ENCODE results near the gene MSI2. TPM values are rescaled to one million over a fixed set of nuclear protein-coding genes. Genes with fewer than 3 reads are reported as not detected.

The MSI2 gene
- total RNA-seq, 1 donor from 2014 or later = 33.8 TPM

DNA sequence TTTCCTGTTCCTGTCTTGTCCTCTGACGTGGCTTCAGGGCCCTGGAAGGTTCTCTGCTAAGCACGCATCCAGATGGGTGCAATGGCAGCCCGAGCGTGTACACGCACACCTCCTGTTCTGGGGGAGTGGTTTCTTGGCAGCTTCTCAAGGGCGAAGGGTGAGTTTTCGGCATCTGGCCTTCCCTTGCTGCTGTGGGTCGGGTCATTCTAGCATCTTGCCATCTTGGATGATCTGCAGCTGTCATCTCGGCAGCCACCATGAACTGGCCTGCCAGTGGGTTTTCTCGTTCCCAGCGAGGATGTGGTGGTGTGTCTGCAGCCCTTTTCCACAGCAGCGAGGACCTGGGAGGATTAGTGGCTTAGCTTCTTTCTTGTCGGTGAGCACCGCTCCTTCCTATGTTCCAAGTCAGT lies 10.6 kb downstream of the MSI2 start:
- Histone ChIP-seq H3K4me3 (ENCODE audit: low read depth, low read length) (no peak overlapping the region), H3K27me3 (ENCODE audit: control insufficient read depth, insufficient read depth, low read length) (no peaks in the 10 kb centered on the region), H3K36me3 (ENCODE audit: control insufficient read depth, insufficient read depth, low read length) (peaks cover 5% of the 10 kb centered on the region)
- no peak for DNase-seq (ENCODE audit: low read depth)
- TF ChIP-seq, protein P1, sequence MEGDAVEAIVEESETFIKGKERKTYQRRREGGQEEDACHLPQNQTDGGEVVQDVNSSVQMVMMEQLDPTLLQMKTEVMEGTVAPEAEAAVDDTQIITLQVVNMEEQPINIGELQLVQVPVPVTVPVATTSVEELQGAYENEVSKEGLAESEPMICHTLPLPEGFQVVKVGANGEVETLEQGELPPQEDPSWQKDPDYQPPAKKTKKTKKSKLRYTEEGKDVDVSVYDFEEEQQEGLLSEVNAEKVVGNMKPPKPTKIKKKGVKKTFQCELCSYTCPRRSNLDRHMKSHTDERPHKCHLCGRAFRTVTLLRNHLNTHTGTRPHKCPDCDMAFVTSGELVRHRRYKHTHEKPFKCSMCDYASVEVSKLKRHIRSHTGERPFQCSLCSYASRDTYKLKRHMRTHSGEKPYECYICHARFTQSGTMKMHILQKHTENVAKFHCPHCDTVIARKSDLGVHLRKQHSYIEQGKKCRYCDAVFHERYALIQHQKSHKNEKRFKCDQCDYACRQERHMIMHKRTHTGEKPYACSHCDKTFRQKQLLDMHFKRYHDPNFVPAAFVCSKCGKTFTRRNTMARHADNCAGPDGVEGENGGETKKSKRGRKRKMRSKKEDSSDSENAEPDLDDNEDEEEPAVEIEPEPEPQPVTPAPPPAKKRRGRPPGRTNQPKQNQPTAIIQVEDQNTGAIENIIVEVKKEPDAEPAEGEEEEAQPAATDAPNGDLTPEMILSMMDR (IDR thresholded peaks at IDR 0.05; ENCODE audit: insufficient read depth, low read length, poor library complexity, severe bottlenecking) = no peak

DNA sequence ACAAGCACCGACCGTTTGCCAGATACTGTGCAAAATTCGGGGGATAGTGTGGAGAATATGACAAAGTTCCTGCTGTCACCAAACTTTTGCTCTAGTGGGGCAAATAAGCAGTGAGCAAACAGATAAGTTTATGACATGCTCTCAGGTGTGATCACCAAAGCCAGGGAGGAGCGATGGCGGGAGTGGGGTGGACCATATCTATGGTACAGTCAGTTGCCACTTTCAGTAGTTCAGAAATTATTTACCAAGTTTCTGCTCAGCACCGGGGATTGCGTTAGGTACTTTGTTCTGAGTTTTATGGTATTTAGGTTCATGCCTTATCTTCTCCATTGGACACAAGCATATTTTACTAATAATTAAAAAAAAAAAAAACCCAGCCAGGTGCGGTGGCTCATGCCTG lies 11.9 kb downstream of the MSI2 start:
- Histone ChIP-seq H3K36me3 (ENCODE audit: control insufficient read depth, insufficient read depth, low read length) (peaks cover 5% of the 10 kb centered on the region), H3K4me3 (ENCODE audit: low read depth, low read length) (no peak overlapping the region), H3K27me3 (ENCODE audit: control insufficient read depth, insufficient read depth, low read length) (no peaks in the 10 kb centered on the region)
- no peak for DNase-seq (ENCODE audit: low read depth)
- TF ChIP-seq, protein P1 (IDR thresholded peaks at IDR 0.05; ENCODE audit: insufficient read depth, low read length, poor library complexity, severe bottlenecking) = no peak

DNA sequence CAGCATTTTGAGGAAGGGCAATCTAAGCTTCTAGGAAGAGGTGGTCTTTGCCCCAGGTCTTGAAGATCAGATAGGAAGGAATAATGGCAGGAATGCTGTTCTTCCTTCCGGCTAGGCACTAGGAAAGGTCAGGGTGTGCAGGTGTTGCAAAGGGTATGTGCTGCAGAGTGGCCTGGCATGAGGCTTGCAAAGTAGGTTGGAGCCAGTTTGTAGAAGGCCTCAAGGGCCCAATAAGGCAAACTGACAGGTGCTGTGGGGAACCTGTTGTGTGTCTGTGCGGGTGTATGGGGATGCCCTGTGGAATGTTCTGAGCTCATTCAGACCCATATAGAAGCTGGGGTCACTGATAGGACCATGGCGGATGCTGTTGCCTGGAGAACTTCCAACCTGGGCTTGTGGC lies 12.7 kb downstream of the MSI2 start:
- Histone ChIP-seq H3K36me3 (ENCODE audit: control insufficient read depth, insufficient read depth, low read length) (peaks cover 5% of the 10 kb centered on the region), H3K4me3 (ENCODE audit: low read depth, low read length) (no peak overlapping the region), H3K27me3 (ENCODE audit: control insufficient read depth, insufficient read depth, low read length) (no peaks in the 10 kb centered on the region)
- TF ChIP-seq, protein P1 (IDR thresholded peaks at IDR 0.05; ENCODE audit: insufficient read depth, low read length, poor library complexity, severe bottlenecking) = no peak
- no peak for DNase-seq (ENCODE audit: low read depth)

DNA sequence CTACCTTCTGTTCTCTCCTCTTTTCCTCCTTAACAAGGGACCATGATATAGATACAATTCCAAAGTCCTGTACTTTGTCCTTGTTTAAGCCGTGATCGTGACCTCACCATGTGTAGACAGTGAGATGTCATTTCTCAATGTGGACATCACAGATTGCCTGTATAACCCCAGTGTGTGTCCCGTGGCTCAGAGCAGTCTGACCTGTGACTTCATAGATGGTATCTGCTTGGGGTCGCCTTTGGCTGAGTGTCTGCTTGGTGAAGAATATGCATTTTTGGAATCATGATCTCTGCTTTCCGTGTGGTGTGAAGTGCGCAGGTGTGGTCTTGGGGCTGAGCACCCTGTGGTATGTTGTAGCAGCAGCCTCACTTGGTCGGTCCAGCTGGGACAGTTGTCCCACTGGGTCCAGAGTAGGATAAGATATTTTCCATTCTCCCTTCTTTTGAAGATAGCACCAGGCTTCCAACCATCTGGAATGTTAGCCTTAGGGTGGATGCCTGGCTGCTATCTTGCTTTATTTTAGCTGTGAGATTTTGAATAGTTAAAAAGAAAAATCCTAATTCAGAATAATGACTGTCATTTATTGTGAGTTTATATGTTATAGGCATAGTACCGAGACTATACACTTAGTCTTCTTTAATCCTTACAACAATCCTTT lies 13.4 kb downstream of the MSI2 start:
- no peaks in the 10 kb centered on the region for H3K27me3 ChIP-seq (ENCODE audit: control insufficient read depth, insufficient read depth, low read length)
- DNase-seq (ENCODE audit: low read depth) = no peak
- H3K36me3 ChIP-seq (ENCODE audit: control insufficient read depth, insufficient read depth, low read length) = peaks cover 3% of the 10 kb centered on the region
- no peak overlapping the region for H3K4me3 ChIP-seq (ENCODE audit: low read depth, low read length)
- TF ChIP-seq, protein P1 (IDR thresholded peaks at IDR 0.05; ENCODE audit: insufficient read depth, low read length, poor library complexity, severe bottlenecking) = no peak

DNA sequence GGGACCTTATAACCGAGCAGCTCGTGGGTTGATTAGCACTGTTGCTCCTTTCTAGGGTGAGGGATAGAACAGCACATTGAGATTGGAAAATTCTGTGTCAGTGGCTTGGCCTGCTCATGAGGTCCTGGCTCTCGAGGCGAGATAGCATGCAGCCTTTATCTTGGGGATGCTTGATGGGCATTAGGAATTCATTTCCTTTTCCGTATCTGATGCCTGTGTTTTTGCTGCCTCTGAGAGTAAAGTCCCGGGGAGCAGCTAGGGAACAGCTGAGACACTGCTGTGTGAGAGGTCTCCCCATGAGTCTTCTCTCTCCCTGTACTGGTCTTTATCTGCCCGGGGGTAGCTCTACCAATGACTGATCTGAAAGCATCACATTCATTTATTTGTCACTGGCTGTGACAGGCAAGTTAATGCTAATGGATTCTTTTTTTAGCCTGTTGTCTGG lies 14.5 kb downstream of the MSI2 start:
- H3K27me3 ChIP-seq (ENCODE audit: control insufficient read depth, insufficient read depth, low read length) = no peaks in the 10 kb centered on the region
- DNase-seq (ENCODE audit: low read depth) = no peak
- H3K4me3 ChIP-seq (ENCODE audit: low read depth, low read length) = no peak overlapping the region
- TF ChIP-seq, protein P1 (IDR thresholded peaks at IDR 0.05; ENCODE audit: insufficient read depth, low read length, poor library complexity, severe bottlenecking) = no peak
- peaks cover 3% of the 10 kb centered on the region for H3K36me3 ChIP-seq (ENCODE audit: control insufficient read depth, insufficient read depth, low read length)

DNA sequence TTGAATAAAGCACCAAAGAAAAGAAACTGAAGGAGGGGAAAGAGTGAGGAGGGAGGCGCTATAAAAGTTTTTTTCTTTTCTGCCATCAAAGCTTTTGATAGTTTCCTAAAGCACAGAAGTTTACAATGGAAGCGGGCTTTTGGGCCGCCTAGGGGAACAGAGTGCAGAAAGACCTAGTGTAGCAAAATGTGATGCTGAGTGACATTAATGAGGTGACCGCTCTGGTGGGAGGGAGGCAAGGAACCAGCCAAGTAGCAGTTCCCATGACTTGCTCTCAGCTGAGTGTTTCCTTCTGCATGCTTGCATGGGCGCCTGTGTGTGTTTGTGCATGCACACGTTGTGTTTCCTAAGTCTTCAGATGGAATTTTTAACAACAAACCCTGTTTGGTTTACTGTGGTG lies 15.5 kb downstream of the MSI2 start:
- DNase-seq (ENCODE audit: low read depth) = no peak
- TF ChIP-seq, protein P1 (IDR thresholded peaks at IDR 0.05; ENCODE audit: insufficient read depth, low read length, poor library complexity, severe bottlenecking) = no peak
- H3K4me3 ChIP-seq (ENCODE audit: low read depth, low read length) = no peak overlapping the region
- peaks cover 3% of the 10 kb centered on the region for H3K36me3 ChIP-seq (ENCODE audit: control insufficient read depth, insufficient read depth, low read length)
- no peaks in the 10 kb centered on the region for H3K27me3 ChIP-seq (ENCODE audit: control insufficient read depth, insufficient read depth, low read length)
